Mucosa of stomach (tissue), 1 donor: ENCODE data around the gene PPP2CA.

Source experiments
- H3K27me3 ChIP-seq: one replicate; pipeline ENCODE4 v1.7.0; 2013; ENCODE audit warnings: mild to moderate bottlenecking, low read length; ENCODE audit not compliant: control insufficient read depth, insufficient read depth
- H3K36me3 ChIP-seq: one replicate; pipeline ENCODE4 v1.7.0; 2013; ENCODE audit warnings: low read length; ENCODE audit not compliant: control insufficient read depth, insufficient read depth
- H3K4me1 ChIP-seq: one replicate; pipeline ENCODE4 v1.7.0; 2013; ENCODE audit warnings: mild to moderate bottlenecking, low read length; ENCODE audit not compliant: control insufficient read depth, insufficient read depth
- H3K4me3 ChIP-seq: one replicate; pipeline ENCODE4 v1.7.0; 2013; ENCODE audit warnings: low read length
- H3K9ac ChIP-seq: one replicate; pipeline ENCODE4 v1.7.0; 2013; ENCODE audit warnings: mild to moderate bottlenecking, low read length, moderate library complexity
- H3K9me3 ChIP-seq: one replicate; pipeline ENCODE4 v1.7.0; 2013; ENCODE audit warnings: mild to moderate bottlenecking, low read length, moderate library complexity; ENCODE audit not compliant: control insufficient read depth
- donor health status: Pancreatic carcinoma.

PPP2CA gene

GRCh38 chr5:134151723-134152122, 74.2 kb downstream of the PPP2CA start:
- Histone ChIP-seq H3K27me3 (no peaks in the 10 kb centered on the region), H3K4me3 (no peak overlapping the region), H3K9me3 (no peaks in the 10 kb centered on the region), H3K9ac (no peak overlapping the region), H3K36me3 (peaks cover 5% of the 10 kb centered on the region), H3K4me1 (peaks cover 18% of the 10 kb centered on the region)

- Histone ChIP-seq H3K9ac (peak overlapping the region; percentile 6), H3K4me1 (peaks cover 33% of the 10 kb centered on the region), H3K36me3 (peaks cover 22% of the 10 kb centered on the region), H3K4me3 (no peak overlapping the region), H3K9me3 (no peaks in the 10 kb centered on the region), H3K27me3 (no peaks in the 10 kb centered on the region)
Measured at GRCh38 chr5:134149571-134150303, 76.1 kb downstream of the PPP2CA start.

GRCh38 chr5:134148986-134149539, 76.8 kb downstream of the PPP2CA start:
- no peak overlapping the region for H3K9ac ChIP-seq
- peaks cover 26% of the 10 kb centered on the region for H3K36me3 ChIP-seq
- H3K27me3 ChIP-seq = no peaks in the 10 kb centered on the region
- H3K9me3 ChIP-seq = no peaks in the 10 kb centered on the region
- H3K4me3 ChIP-seq = no peak overlapping the region
- H3K4me1 ChIP-seq = peaks cover 33% of the 10 kb centered on the region

GRCh38 chr5:134148316-134148715, 77.6 kb downstream of the PPP2CA start:
- H3K4me1 ChIP-seq = peaks cover 33% of the 10 kb centered on the region

GRCh38 chr5:134146651-134147518, 79.0 kb downstream of the PPP2CA start:
- Histone ChIP-seq H3K27me3 (no peaks in the 10 kb centered on the region), H3K36me3 (peaks cover 26% of the 10 kb centered on the region), H3K9ac (no peak overlapping the region), H3K4me1 (peaks cover 33% of the 10 kb centered on the region), H3K4me3 (no peak overlapping the region), H3K9me3 (no peaks in the 10 kb centered on the region)

More at GRCh38 chr5:134148316-134148715, 77.6 kb downstream of the PPP2CA start:
- H3K36me3 ChIP-seq = peaks cover 26% of the 10 kb centered on the region
- no peaks in the 10 kb centered on the region for H3K27me3 ChIP-seq
- H3K4me3 ChIP-seq = no peak overlapping the region
- no peak overlapping the region for H3K9ac ChIP-seq
- no peaks in the 10 kb centered on the region for H3K9me3 ChIP-seq

- Histone ChIP-seq H3K36me3 (peaks cover 25% of the 10 kb centered on the region), H3K4me1 (peaks cover 33% of the 10 kb centered on the region)
Measured at GRCh38 chr5:134145779-134146581, 79.9 kb downstream of the PPP2CA start.

GRCh38 chr5:134145041-134145757, 80.7 kb downstream of the PPP2CA start:
- H3K27me3 ChIP-seq = no peaks in the 10 kb centered on the region
- H3K4me3 ChIP-seq = no peak overlapping the region
- no peak overlapping the region for H3K9ac ChIP-seq
- peaks cover 21% of the 10 kb centered on the region for H3K36me3 ChIP-seq
- no peaks in the 10 kb centered on the region for H3K9me3 ChIP-seq
- H3K4me1 ChIP-seq = peaks cover 25% of the 10 kb centered on the region

More at GRCh38 chr5:134145779-134146581, 79.9 kb downstream of the PPP2CA start:
- Histone ChIP-seq H3K9ac (no peak overlapping the region), H3K9me3 (no peaks in the 10 kb centered on the region), H3K4me3 (no peak overlapping the region), H3K27me3 (no peaks in the 10 kb centered on the region)
